SW480 (cell line): ENCODE data around the gene TSSC4.

Experiments
- DNase-seq: peaks from one replicate; pipeline ENCODE4 v3.0.0-alpha.2; 2016; ENCODE audit warnings: low spot score

The TSSC4 gene

GRCh38 chr11:2369320-2369719 lies 31.2 kb upstream of the TSSC4 start:
- no peak for DNase-seq

- DNase-seq: no peak
Measured at GRCh38 chr11:2369896-2370295, 30.7 kb upstream of the TSSC4 start.

GRCh38 chr11:2374456-2375201 lies 25.9 kb upstream of the TSSC4 start:
- no peak for DNase-seq

- DNase-seq: no peak
Measured at GRCh38 chr11:2375341-2375853, 25.2 kb upstream of the TSSC4 start.

GRCh38 chr11:2375964-2376551 lies 24.5 kb upstream of the TSSC4 start:
- no peak for DNase-seq

- DNase-seq: no peak
Measured at GRCh38 chr11:2376751-2377451, 23.6 kb upstream of the TSSC4 start, which contains the start of gene CD81. CD81 (plus strand) TSS chr11:2377310; CDS start chr11:2377550, 240 bp downstream.

- no peak for DNase-seq
Measured at GRCh38 chr11:2377511-2378443, 22.8 kb upstream of the TSSC4 start.

GRCh38 chr11:2378527-2379210 lies 21.9 kb upstream of the TSSC4 start:
- no peak for DNase-seq

- no peak for DNase-seq
Measured at GRCh38 chr11:2379466-2380174, 20.9 kb upstream of the TSSC4 start.

GRCh38 chr11:2380396-2380795 lies 20.2 kb upstream of the TSSC4 start:
- no peak for DNase-seq

GRCh38 chr11:2380807-2381350 lies 19.7 kb upstream of the TSSC4 start:
- DNase-seq: no peak

- DNase-seq: no peak
Measured at GRCh38 chr11:2381494-2382128, 18.9 kb upstream of the TSSC4 start.

GRCh38 chr11:2382129-2382517 lies 18.4 kb upstream of the TSSC4 start:
- DNase-seq: no peak

- DNase-seq: no peak
Measured at GRCh38 chr11:2382936-2383851, 17.4 kb upstream of the TSSC4 start.

- no peak for DNase-seq
Measured at GRCh38 chr11:2383852-2384804, 16.4 kb upstream of the TSSC4 start.

GRCh38 chr11:2385156-2386151 lies 15.1 kb upstream of the TSSC4 start:
- no peak for DNase-seq
